Smooth muscle cell (in vitro differentiated cells): Measurements from ENCODE around the gene COA1. TPM values are rescaled to one million over a fixed set of nuclear protein-coding genes. Genes with fewer than 3 reads are reported as not detected.
"Not testable (repeated sequence)": the region's sequence is repeated elsewhere in the genome, so short reads cannot be mapped to it uniquely, and the experiment has no call there.

Source experiments
- DNase-seq: peaks from one replicate; lab custom pipeline; 2025; ENCODE audit not compliant: unreplicated experiment; lab: John Stamatoyannopoulos, UW
- H2AFZ ChIP-seq: fragments of 200-600 bp; sonication (generic); 2 replicates; pipeline ENCODE4 v1.6.0; 2016; ENCODE audit warnings: antibody characterized with exemption, low read depth, mild to moderate bottlenecking
- H3F3A ChIP-seq: fragments of 200-600 bp; sonication (generic); 2 replicates; pipeline ENCODE4 v1.6.0; 2017; ENCODE audit warnings: antibody characterized with exemption, low read depth
- H3K27ac ChIP-seq: fragments of 200-600 bp; sonication (generic); 2 replicates; pipeline ENCODE4 v1.5.1; 2016; ENCODE audit warnings: low read depth, mild to moderate bottlenecking
- H3K27me3 ChIP-seq: fragments of 200-600 bp; sonication (generic); 2 replicates; pipeline ENCODE4 v1.6.1; 2016; ENCODE audit warnings: low read depth, mild to moderate bottlenecking
- H3K36me3 ChIP-seq: fragments of 200-600 bp; sonication (generic); 2 replicates; pipeline ENCODE4 v1.5.1; 2016; ENCODE audit warnings: low read depth
- H3K4me1 ChIP-seq: fragments of 200-600 bp; sonication (generic); 2 replicates; pipeline ENCODE4 v1.5.1; 2016; ENCODE audit warnings: low read depth
- H3K4me2 ChIP-seq: fragments of 200-600 bp; sonication (generic); 2 replicates; pipeline ENCODE4 v1.6.0; 2016; ENCODE audit warnings: mild to moderate bottlenecking
- H3K4me3 ChIP-seq: fragments of 200-600 bp; sonication (generic); 2 replicates; pipeline ENCODE4 v1.5.1; 2016; ENCODE audit warnings: mild to moderate bottlenecking
- H3K79me2 ChIP-seq: fragments of 200-600 bp; sonication (generic); 2 replicates; pipeline ENCODE4 v1.6.0; 2016; ENCODE audit warnings: low read depth, mild to moderate bottlenecking
- H3K9ac ChIP-seq: fragments of 200-600 bp; sonication (generic); 2 replicates; pipeline ENCODE4 v1.6.0; 2016; ENCODE audit warnings: low read depth
- H3K9me3 ChIP-seq: fragments of 200-600 bp; sonication (generic); replicated peaks from 2 replicates; pipeline ENCODE4 v1.5.1; 2016; ENCODE audit warnings: low read depth
- H4K20me1 ChIP-seq: fragments of 200-600 bp; sonication (generic); 2 replicates; pipeline ENCODE4 v1.6.0; 2016; ENCODE audit warnings: low read depth
- WGBS: methylation state at CpG from one replicate; pipeline ENCODE4 v1.1.7; 2016; ENCODE audit warnings: low lambda C conversion rate; 5-methylcytosine and 5-hydroxymethylcytosine counted together
- polyA plus RNA-seq: library from polyadenylated mRNA; unstranded; fragments of >200 nt; fragmentation: Nextera tagmentation; extraction: Ambion mirVana; gene quantifications from 2 replicates; pipeline ENCODE4 v1.2.1, GENCODE V29; 2016
- total RNA-seq: library from RNA; depleted of rRNA; stranded (reverse); fragments of >200 nt; gene quantifications from 2 replicates; pipeline ENCODE4 v1.2.3, GENCODE V29; 2014
- TF ChIP-seq, protein P1 (sequence below): fragments of 200-600 bp; sonication (generic); IDR thresholded peaks from 2 replicates; pipeline ENCODE4 v1.5.1; 2017; ENCODE audit warnings: borderline replicate concordance, mild to moderate bottlenecking, antibody characterized with exemption; ENCODE audit not compliant: insufficient read depth, poor library complexity, severe bottlenecking

The COA1 gene
- total and polyA plus RNA-seq, 2 experiments from 2014 or later = 63.1 to 67.5 TPM

GRCh38 chr7:43725251-43725650, 4.1 kb downstream of the COA1 start:
- peaks cover 6% of the 10 kb centered on the region for H3K4me1 ChIP-seq
- H2AFZ ChIP-seq = no peak overlapping the region
- no peak overlapping the region for H3K9ac ChIP-seq
- H3K79me2 ChIP-seq = peaks cover 84% of the 10 kb centered on the region
- H3F3A ChIP-seq = no peaks in the 10 kb centered on the region
- TF ChIP-seq, protein P1, sequence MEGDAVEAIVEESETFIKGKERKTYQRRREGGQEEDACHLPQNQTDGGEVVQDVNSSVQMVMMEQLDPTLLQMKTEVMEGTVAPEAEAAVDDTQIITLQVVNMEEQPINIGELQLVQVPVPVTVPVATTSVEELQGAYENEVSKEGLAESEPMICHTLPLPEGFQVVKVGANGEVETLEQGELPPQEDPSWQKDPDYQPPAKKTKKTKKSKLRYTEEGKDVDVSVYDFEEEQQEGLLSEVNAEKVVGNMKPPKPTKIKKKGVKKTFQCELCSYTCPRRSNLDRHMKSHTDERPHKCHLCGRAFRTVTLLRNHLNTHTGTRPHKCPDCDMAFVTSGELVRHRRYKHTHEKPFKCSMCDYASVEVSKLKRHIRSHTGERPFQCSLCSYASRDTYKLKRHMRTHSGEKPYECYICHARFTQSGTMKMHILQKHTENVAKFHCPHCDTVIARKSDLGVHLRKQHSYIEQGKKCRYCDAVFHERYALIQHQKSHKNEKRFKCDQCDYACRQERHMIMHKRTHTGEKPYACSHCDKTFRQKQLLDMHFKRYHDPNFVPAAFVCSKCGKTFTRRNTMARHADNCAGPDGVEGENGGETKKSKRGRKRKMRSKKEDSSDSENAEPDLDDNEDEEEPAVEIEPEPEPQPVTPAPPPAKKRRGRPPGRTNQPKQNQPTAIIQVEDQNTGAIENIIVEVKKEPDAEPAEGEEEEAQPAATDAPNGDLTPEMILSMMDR = no peak
- H3K4me2 ChIP-seq = no peak overlapping the region
- no peak for DNase-seq
- no peaks in the 10 kb centered on the region for H3K9me3 ChIP-seq
- H3K4me3 ChIP-seq = no peak overlapping the region
- no peaks in the 10 kb centered on the region for H3K27me3 ChIP-seq
- 99% methylated on average over 3 of the region's 3 CpGs for WGBS
- no peaks in the 10 kb centered on the region for H3K36me3 ChIP-seq
- peaks cover 49% of the 10 kb centered on the region for H4K20me1 ChIP-seq
- no peak overlapping the region for H3K27ac ChIP-seq

GRCh38 chr7:43723007-43723341, 6.3 kb downstream of the COA1 start:
- peaks cover 92% of the 10 kb centered on the region for H3K79me2 ChIP-seq
- no peaks in the 10 kb centered on the region for H3F3A ChIP-seq
- no peaks in the 10 kb centered on the region for H3K9me3 ChIP-seq
- no peaks in the 10 kb centered on the region for H3K27me3 ChIP-seq
- TF ChIP-seq, protein P1 = no peak
- H2AFZ ChIP-seq = no peak overlapping the region
- H3K36me3 ChIP-seq = no peaks in the 10 kb centered on the region
- H3K27ac ChIP-seq = no peak overlapping the region
- H3K4me1 ChIP-seq = no peaks in the 10 kb centered on the region
- no peak overlapping the region for H3K4me3 ChIP-seq
- H4K20me1 ChIP-seq = peaks cover 71% of the 10 kb centered on the region
- DNase-seq = no peak
- H3K4me2 ChIP-seq = no peak overlapping the region
- no peak overlapping the region for H3K9ac ChIP-seq

GRCh38 chr7:43721193-43721806, 8.0 kb downstream of the COA1 start:
- Histone ChIP-seq H3K27me3 (no peaks in the 10 kb centered on the region), H3K27ac (no peak overlapping the region), H4K20me1 (peaks cover 74% of the 10 kb centered on the region), H3K79me2 (peaks cover 90% of the 10 kb centered on the region), H3K9ac (no peak overlapping the region), H3F3A (no peaks in the 10 kb centered on the region), H3K4me2 (no peak overlapping the region), H2AFZ (no peak overlapping the region), H3K36me3 (no peaks in the 10 kb centered on the region), H3K4me1 (no peaks in the 10 kb centered on the region), H3K4me3 (no peak overlapping the region), H3K9me3 (no peaks in the 10 kb centered on the region)
- TF ChIP-seq, protein P1 = peak; percentile 68
- 58% methylated on average over 2 of the region's 2 CpGs for WGBS
- no peak for DNase-seq

GRCh38 chr7:43716598-43716997, 12.7 kb downstream of the COA1 start:
- Histone ChIP-seq H2AFZ (no peak overlapping the region), H3K36me3 (no peaks in the 10 kb centered on the region), H3K9ac (no peak overlapping the region), H3K27me3 (no peaks in the 10 kb centered on the region), H3K4me2 (no peak overlapping the region), H4K20me1 (peaks cover 59% of the 10 kb centered on the region), H3K4me3 (no peak overlapping the region), H3K27ac (no peak overlapping the region), H3F3A (no peaks in the 10 kb centered on the region), H3K9me3 (no peaks in the 10 kb centered on the region), H3K4me1 (no peaks in the 10 kb centered on the region), H3K79me2 (peaks cover 77% of the 10 kb centered on the region)
- TF ChIP-seq, protein P1 = no peak
- WGBS = 94% methylated on average over 2 of the region's 2 CpGs
- DNase-seq = no peak

GRCh38 chr7:43715966-43716365, 13.4 kb downstream of the COA1 start:
- DNase-seq = not testable (repeated sequence)

More at GRCh38 chr7:43715966-43716365, 13.4 kb downstream of the COA1 start:
- WGBS = 100% methylated on average over 2 of the region's 2 CpGs
- not testable (repeated sequence) for H3K27me3 ChIP-seq, H3K4me3 ChIP-seq, H3F3A ChIP-seq, H2AFZ ChIP-seq, H3K4me1 ChIP-seq, H3K4me2 ChIP-seq, H3K9ac ChIP-seq, H3K9me3 ChIP-seq, H3K27ac ChIP-seq, H3K36me3 ChIP-seq
- Histone ChIP-seq H3K79me2 (peaks cover 82% of the 10 kb centered on the region), H4K20me1 (peaks cover 56% of the 10 kb centered on the region)
